Panc1 (cell line): ENCODE results near the gene FAM83E. TPM values are rescaled to one million over a fixed set of nuclear protein-coding genes. Genes with fewer than 3 reads are reported as not detected.
A peak's percentile ranks its signal among the peaks of the same experiment; 100 is the strongest.

Experiments used
- ATAC-seq: fragments of 200-7000 bp; cut with Tn5 transposase; 2 replicates; pipeline ENCODE4 v1.9.1; 2020; ENCODE audit warnings: mild to moderate bottlenecking, moderate library complexity
- BruUV-seq: library from RNA; stranded (reverse); fragments of 400-500 nt; replicated peaks from 2 replicates; lab custom pipeline; 2021; lab: Mats Ljungman, UMichigan
- CTCF ChIA-PET: fragments of 300-600 bp; sonication (Branson Sonifier 250); formaldehyde crosslinking; loops from one replicate; lab custom pipeline; 2022; ENCODE audit warnings: antibody characterized with exemption; lab: Charles Lee
- POLR2A ChIA-PET: fragments of 300-600 bp; sonication (Branson Sonifier 250); formaldehyde crosslinking; loops from one replicate; lab custom pipeline; 2022; ENCODE audit warnings: antibody characterized with exemption; lab: Charles Lee
- DNase-seq: peaks from one replicate; pipeline ENCODE4 v3.0.0-alpha.2; 2010; ENCODE audit warnings: low read depth, low spot score
- H3K27ac ChIP-seq: 2 replicates; pipeline ENCODE4 v1.5.1; 2011; ENCODE audit warnings: mild to moderate bottlenecking, low read length, inconsistent platforms
- H3K27me3 ChIP-seq: fragments of 200-500 bp; sonication (Bioruptor generic); 2 replicates; pipeline ENCODE4 v1.6.0; 2014; ENCODE audit warnings: low read length, inconsistent platforms; ENCODE audit not compliant: control insufficient read depth, insufficient read depth
- H3K36me3 ChIP-seq: fragments of 200-500 bp; sonication (Bioruptor generic); 2 replicates; pipeline ENCODE4 v1.5.1; 2014; ENCODE audit warnings: inconsistent platforms, mild to moderate bottlenecking, low read length, moderate library complexity; ENCODE audit not compliant: control insufficient read depth, insufficient read depth
- H3K4me1 ChIP-seq: 2 replicates; pipeline ENCODE4 v1.5.1; 2011; ENCODE audit warnings: inconsistent platforms, mild to moderate bottlenecking, low read length, moderate library complexity; ENCODE audit not compliant: control insufficient read depth, insufficient read depth
- H3K4me3 ChIP-seq, 2 experiments: 2 replicates each; pipeline ENCODE4 v1.5.1; 2011 to 2012; ENCODE audit warnings: low read depth in 2 of 2, low read length in 2 of 2, mild to moderate bottlenecking in 2 of 2, inconsistent platforms in 1 of 2, moderate library complexity in 1 of 2
- H3K9me3 ChIP-seq: fragments of 200-500 bp; sonication (Bioruptor generic); 2 replicates; pipeline ENCODE4 v1.5.1; 2014; ENCODE audit warnings: low read depth, mild to moderate bottlenecking, inconsistent platforms, low read length, moderate library complexity; ENCODE audit not compliant: control insufficient read depth, insufficient read depth
- POLR2AphosphoS5 ChIP-seq: IDR thresholded peaks from 2 replicates; pipeline ENCODE4 v1.6.1; 2012; ENCODE audit warnings: mild to moderate bottlenecking, low read depth, low read length, moderate library complexity
- REST ChIP-seq, 2 experiments: IDR thresholded peaks; 2 replicates each; pipeline ENCODE4 v1.6.1; 2011 to 2012; ENCODE audit warnings: low read depth in 2 of 2, control low read depth in 1 of 2, low read length in 1 of 2, mild to moderate bottlenecking in 1 of 2, moderate library complexity in 1 of 2; ENCODE audit not compliant: insufficient read depth in 1 of 2
- SIN3A ChIP-seq: IDR thresholded peaks from 2 replicates; pipeline ENCODE4 v1.6.1; 2012; ENCODE audit warnings: low read depth, mild to moderate bottlenecking, low read length, moderate library complexity, borderline replicate concordance; ENCODE audit not compliant: insufficient read depth
- TCF7L2 ChIP-seq: IDR thresholded peaks from 2 replicates; pipeline ENCODE4 v1.6.1; 2011; ENCODE audit warnings: mild to moderate bottlenecking, low read depth, low read length, inconsistent platforms
- in situ Hi-C: cut with HindIII; loops from 2 replicates; pipeline ENCODE4 v1.10.0; 2016; ENCODE audit warnings: low sequenced_read_pairs, low pct_unique_long_range_greater_than_20kb
- intact Hi-C: fragments of 100-400 bp; cut with micrococcal nuclease; formaldehyde crosslinking; loops from one replicate; pipeline ENCODE4 v1.10.0; 2022; ENCODE audit not compliant: unreplicated experiment
- total RNA-seq: library from RNA; stranded (reverse); gene quantifications from one replicate; pipeline ENCODE4 v1.2.1, GENCODE V29; 2021; ENCODE audit not compliant: unreplicated experiment
- TF ChIP-seq, protein P1 (sequence below): fragments of 450-650 bp; IDR thresholded peaks from 2 replicates; pipeline ENCODE4 v1.5.1; 2017; ENCODE audit warnings: mild to moderate bottlenecking

FAM83E gene
- total RNA-seq, 1 experiment from 2014 or later: 1.0 TPM

DNA sequence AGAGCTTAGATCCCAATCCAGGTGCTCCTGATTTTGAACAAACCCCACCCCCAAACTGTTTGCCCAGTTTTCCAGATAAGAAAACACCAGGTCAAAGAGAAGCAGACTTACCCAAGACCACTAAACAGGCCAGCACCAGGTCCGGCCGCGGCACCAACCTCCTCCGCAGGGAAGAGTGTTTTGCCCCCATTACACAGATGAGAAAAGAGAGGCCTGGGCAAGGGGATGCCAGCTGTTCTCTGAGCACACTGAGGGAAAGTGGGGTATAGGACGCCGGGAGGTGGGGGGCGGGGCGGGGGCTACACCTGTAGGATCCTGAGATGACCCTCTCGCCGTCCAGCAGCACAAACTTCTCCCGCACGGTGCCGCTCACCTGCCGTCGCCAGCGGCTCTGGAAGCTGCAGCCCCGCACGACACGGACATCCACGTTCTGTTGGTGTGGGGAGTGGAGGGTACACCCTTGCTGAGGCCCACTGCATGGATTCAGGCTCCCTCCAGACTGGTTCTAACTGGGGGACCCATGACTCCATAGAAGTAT, 5.2 kb downstream of the FAM83E start:
- ATAC-seq: no peak
- H3K4me1 ChIP-seq: peaks cover 11% of the 10 kb centered on the region
- TF ChIP-seq SIN3A (no peak), POLR2AphosphoS5 (no peak)
- H3K36me3 ChIP-seq: no peaks in the 10 kb centered on the region
- BruUV-seq: no TSS peak
- in situ Hi-C loops: no loop called here
- no peak for DNase-seq
- no peaks in the 10 kb centered on the region for H3K9me3 ChIP-seq
- no peak overlapping the region for H3K4me3 ChIP-seq
- H3K27ac ChIP-seq: no peak overlapping the region
- intact Hi-C loops: no loop called here
- ChIA-PET CTCF (interaction anchor here (0.7 to 0.9 kb wide), 2 partner anchors 104 to 164 kb away, joined by 5 to 7 read pairs; no protein-coding TSS in a partner anchor), POLR2A (interaction anchor here (1.1 kb wide), 1 partner anchor 10 kb away, joined by 3 read pairs; the partner anchor contains the start of genes RPL18 and SPHK2)
- H3K27me3 ChIP-seq: no peaks in the 10 kb centered on the region

DNA sequence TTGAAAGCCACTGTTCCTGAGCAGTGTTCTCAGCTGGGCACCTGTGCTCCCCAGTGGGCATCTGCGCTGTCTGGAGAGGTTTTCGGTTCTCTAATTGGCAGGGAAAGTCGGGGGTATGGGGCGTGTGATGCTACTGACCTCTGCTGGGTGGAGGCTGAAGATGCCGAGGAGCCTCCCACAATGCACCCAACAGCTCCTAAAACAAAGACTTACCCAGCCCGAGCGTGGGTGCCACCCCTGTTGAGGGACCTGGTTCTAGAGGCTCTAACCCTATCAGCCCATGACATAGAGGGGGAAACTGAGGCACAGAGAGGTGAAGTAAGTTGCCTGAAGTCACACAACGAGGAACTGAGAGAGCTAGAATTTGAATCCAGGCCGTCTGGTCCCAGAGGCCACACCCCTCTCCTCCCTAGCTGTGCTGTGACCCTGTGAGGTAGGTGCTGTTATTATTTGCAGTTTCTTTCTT, 6.0 kb downstream of the FAM83E start:
- no peak overlapping the region for H3K4me3 ChIP-seq
- TF ChIP-seq TCF7L2: no peak
- TF ChIP-seq, protein P1, sequence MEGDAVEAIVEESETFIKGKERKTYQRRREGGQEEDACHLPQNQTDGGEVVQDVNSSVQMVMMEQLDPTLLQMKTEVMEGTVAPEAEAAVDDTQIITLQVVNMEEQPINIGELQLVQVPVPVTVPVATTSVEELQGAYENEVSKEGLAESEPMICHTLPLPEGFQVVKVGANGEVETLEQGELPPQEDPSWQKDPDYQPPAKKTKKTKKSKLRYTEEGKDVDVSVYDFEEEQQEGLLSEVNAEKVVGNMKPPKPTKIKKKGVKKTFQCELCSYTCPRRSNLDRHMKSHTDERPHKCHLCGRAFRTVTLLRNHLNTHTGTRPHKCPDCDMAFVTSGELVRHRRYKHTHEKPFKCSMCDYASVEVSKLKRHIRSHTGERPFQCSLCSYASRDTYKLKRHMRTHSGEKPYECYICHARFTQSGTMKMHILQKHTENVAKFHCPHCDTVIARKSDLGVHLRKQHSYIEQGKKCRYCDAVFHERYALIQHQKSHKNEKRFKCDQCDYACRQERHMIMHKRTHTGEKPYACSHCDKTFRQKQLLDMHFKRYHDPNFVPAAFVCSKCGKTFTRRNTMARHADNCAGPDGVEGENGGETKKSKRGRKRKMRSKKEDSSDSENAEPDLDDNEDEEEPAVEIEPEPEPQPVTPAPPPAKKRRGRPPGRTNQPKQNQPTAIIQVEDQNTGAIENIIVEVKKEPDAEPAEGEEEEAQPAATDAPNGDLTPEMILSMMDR: peak; percentile 84
- ChIA-PET CTCF (interaction anchor here (0.7 to 0.9 kb wide), 3 partner anchors 21 to 164 kb away, joined by 5 to 9 read pairs (median 7); no protein-coding TSS in a partner anchor), POLR2A (interaction anchor here (0.6 to 1.1 kb wide), 2 partner anchors 10 to 104 kb away, joined by 3 to 8 read pairs; partner anchors contain the start of genes RPL18 and SPHK2)
- H3K36me3 ChIP-seq: no peaks in the 10 kb centered on the region
- in situ Hi-C loops: no loop called here
- peaks cover 4% of the 10 kb centered on the region; the same call in 1 of the 2 replicates for H3K4me1 ChIP-seq
- BruUV-seq: no TSS peak
- ATAC-seq (peak; percentile 81), DNase-seq (no peak)
- no peaks in the 10 kb centered on the region for H3K9me3 ChIP-seq
- H3K27ac ChIP-seq: peak overlapping the region; percentile 54; the same call in 1 of the 2 replicates
- H3K27me3 ChIP-seq: no peaks in the 10 kb centered on the region
- intact Hi-C loops: no loop called here

- POLR2A ChIA-PET: no interaction called here
- CTCF ChIA-PET: interaction anchor here (0.6 kb wide), 1 partner anchor 102 kb away, joined by 3 read pairs; no protein-coding TSS in a partner anchor
- BruUV-seq: no TSS peak
- no peak overlapping the region for H3K27ac ChIP-seq
- H3K4me1 ChIP-seq: peaks cover 4% of the 10 kb centered on the region; the same call in 1 of the 2 replicates
- ATAC-seq (no peak), DNase-seq (no peak)
- TF ChIP-seq, protein P1: no peak
- TF ChIP-seq REST (IDR thresholded peaks at IDR 0.05; ENCODE audit: insufficient read depth in 1 of 2, low read depth in 2 of 2, low read length in 1 of 2): no peak
- TF ChIP-seq SIN3A: no peak
- TF ChIP-seq POLR2AphosphoS5: no peak
- H3K4me3 ChIP-seq: no peak overlapping the region
- H3K9me3 ChIP-seq: no peaks in the 10 kb centered on the region
- no peaks in the 10 kb centered on the region for H3K27me3 ChIP-seq
- in situ Hi-C loops (no loop called here), intact Hi-C loops (no loop called here)
- no peaks in the 10 kb centered on the region for H3K36me3 ChIP-seq
Measured at GRCh38 chr19:48607359-48607755, 7.5 kb downstream of the FAM83E start.
